A549 treated with ZK216348 at 1 μM for 4 hours (cell line): ENCODE data around the gene TSPAN4. TPM values are rescaled to one million over a fixed set of nuclear protein-coding genes. Genes with fewer than 3 reads are reported as not detected.

ENCODE experiments used
- total RNA-seq: library from RNA; stranded (reverse); fragments of 200-300 nt; extraction: Qiagen RNA extraction; gene quantifications from 5 replicates; pipeline ENCODE4 v1.2.3, GENCODE V29; 2022; ENCODE audit warnings: low read depth

TSPAN4 gene, protein sequence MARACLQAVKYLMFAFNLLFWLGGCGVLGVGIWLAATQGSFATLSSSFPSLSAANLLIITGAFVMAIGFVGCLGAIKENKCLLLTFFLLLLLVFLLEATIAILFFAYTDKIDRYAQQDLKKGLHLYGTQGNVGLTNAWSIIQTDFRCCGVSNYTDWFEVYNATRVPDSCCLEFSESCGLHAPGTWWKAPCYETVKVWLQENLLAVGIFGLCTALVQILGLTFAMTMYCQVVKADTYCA
- total RNA-seq = 92.6 to 194 TPM (median 180 TPM) in 5 replicates

GRCh38 chr11:842370-843002, at the start of gene TSPAN4, which contains the start of gene POLR2L:
Gene TSPAN4, plus strand, starts transcription at chr11:842852. Its CDS starts 7,453 bp downstream, at chr11:850305.
Gene POLR2L, minus strand, starts transcription at chr11:842529. Its CDS starts 21 bp downstream, at chr11:842508.

GRCh38 chr11:798093-798713, 44.4 kb upstream of the TSPAN4 start, which contains the start of gene SLC25A22:
Gene SLC25A22, minus strand, starts transcription at chr11:798281. Its CDS starts 3,275 bp downstream, at chr11:795006.

DNA sequence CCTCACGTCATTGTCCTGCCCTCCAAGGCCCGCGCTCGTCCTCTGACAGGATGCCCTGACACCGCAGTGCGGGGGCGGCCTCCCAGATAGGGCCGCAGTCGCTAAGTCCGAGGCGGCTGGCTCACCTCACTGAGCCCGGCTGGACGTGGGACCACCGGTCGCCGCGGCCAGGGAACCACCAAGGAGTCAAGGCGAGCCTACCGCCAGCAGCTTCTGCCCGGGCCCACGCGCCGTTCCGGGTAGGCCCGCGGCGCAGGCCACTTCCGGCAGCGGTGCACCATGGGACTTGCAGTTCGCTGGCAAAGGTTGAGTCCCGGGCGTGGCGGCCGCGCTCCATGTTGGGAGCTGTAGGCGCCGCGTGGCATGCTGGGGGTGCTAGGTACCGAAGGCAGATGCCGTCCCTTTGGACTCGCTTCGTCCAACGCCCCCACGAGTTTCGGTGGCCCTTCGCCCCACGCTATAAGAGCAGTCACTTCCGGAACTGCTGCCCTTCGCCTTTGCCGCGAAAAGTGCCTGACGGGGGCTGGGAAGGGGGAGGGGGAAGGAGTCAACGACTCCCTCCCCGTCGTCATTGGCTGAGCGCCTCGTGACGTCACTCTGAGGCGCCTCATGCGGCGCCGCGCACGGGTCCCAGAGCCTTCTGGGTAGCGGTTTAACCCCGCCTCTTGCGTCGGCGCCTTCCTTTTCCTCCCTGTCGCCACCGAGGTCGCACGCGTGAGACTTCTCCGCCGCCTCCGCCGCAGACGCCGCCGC, 33.2 kb upstream of the TSPAN4 start, which contains the start of gene RPLP2:
Gene RPLP2 (plus strand): TSS at position 681 of the 753 bp plus-strand sequence. CDS start 268 bp downstream, outside the sequence.

DNA sequence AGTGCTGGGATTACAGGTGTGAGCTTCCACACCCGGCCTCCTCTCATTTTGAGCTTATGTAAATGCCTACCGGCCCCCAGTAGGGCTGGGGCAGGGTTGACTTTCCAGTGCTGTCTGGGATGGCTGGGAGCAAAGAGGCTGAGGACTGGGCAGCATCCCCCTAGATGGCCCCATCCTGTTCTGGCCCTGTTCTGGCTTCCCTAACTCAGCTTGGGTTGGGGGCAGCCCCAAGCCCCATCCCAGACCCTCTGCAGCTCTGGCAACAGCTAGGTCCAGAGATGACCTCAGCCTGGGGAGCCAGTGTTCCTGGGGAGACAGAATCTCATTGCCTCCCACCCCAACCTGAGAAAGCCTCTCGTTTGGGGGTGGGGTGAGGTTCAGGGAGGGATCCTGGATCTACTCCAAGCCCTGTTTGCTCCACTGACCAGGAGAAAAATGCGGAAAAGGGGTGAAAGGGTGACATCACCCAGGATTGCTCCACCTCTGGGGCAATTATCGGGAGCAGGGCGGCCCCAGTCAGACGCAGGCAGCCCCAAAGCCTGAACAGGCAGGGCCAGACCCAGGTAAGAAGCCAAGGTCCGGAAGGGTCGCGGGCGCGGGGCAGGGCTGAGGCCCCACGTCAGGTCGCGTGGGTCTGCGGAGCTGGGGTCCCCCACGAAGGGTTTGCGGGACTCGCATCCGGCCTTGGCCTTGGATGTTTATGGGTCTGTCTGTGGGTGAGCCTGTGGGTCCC, 24.1 kb upstream of the TSPAN4 start, which contains the start of gene PNPLA2:
Gene PNPLA2 (plus strand): TSS at position 519 of the 733 bp plus-strand sequence. CDS start 805 bp downstream, outside the sequence.

DNA sequence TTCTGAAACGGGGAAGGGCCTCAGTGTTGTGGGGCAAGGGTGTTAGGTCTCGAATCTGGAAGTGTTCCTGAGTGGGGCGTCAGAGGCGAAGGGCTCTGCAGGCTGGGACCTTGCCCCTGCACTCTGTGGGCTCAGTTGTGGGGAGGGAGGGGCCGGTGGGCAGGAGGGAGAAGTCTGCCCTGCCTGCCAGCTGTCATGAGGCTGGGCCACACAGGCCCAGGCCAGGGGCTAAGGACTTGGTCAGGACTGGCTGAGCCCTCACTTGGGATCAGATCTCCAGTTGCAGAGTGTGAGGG, 14.8 kb upstream of the TSPAN4 start, which contains the start of gene CRACR2B:
Gene CRACR2B (plus strand): TSS at position 23 of the 296 bp plus-strand sequence. CDS start 689 bp downstream, outside the sequence.

DNA sequence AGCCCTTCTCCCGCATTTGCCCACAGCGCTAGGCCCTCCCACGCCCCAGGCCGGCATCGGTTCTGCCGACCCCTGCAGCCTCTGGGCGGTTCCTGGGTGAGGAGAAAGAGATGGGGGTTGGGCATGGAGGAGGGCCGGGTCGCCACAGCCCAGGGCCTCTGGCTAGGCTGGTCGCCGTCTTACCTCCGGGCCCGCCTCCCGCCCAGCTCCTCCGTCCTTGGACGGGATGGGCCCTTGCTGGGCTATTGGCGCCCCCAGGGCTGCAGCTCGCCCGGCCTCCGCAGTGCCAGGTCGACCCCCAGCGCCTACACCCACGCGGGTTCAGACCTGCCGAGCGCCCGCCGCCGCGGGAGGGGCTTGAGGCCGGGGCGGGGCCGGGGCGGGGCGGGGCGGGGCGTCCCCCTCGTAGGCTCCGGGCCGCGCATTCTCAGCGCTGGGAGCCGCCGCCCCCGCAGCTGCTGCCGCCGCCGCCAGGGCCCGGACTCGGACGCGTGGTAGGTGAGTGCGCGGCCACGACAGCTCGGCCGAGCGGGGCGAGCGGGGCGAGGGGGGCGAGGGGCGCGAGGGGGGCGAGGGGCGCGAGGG, 10.0 kb upstream of the TSPAN4 start, which contains the start of gene CD151:
Gene CD151 (plus strand): TSS at position 424 of the 585 bp plus-strand sequence. CDS start 3,118 bp downstream, outside the sequence.

GRCh38 chr11:910589-911030, 68.0 kb downstream of the TSPAN4 start, which contains the start of gene CHID1:
Gene CHID1, minus strand, starts transcription at chr11:910810. Its CDS starts 5,994 bp downstream, at chr11:904816.

Other genes starting within 250 kb of the TSPAN4 start
- 3.3 to 7.2 TPM (median 6.7 TPM) in 5 replicates for gene IRF7, start 226.9 kb upstream of the TSPAN4 start, total RNA-seq
- 0.04 TPM in 1 of 5 replicates, not detected in the others for gene CDHR5, start 217.9 kb upstream of the TSPAN4 start, total RNA-seq
- not detected in 5 replicates for gene SCT, start 215.7 kb upstream of the TSPAN4 start, total RNA-seq
- gene DRD4, start 205.6 kb upstream of the TSPAN4 start, total RNA-seq = 0.24 to 0.51 TPM (median 0.35 TPM) in 4 of 5 replicates, not detected in the other
- 23.5 to 35.5 TPM (median 33.7 TPM) in 5 replicates for gene DEAF1, start 147.6 kb upstream of the TSPAN4 start, total RNA-seq
- gene TMEM80, start 147.0 kb upstream of the TSPAN4 start, total RNA-seq = 5.4 to 11.1 TPM (median 9.6 TPM) in 5 replicates
- 64.8 to 145 TPM (median 118 TPM) in 5 replicates for gene EPS8L2, start 136.6 kb upstream of the TSPAN4 start, total RNA-seq
- 387 to 468 TPM (median 402 TPM) in 5 replicates for gene TALDO1, start 95.4 kb upstream of the TSPAN4 start, total RNA-seq
- 29.4 to 58.7 TPM (median 49.3 TPM) in 5 replicates for gene GATD1, start 65.4 kb upstream of the TSPAN4 start, total RNA-seq
- 2.1 to 2.6 TPM (median 2.4 TPM) in 5 replicates for gene CEND1, start 52.8 kb upstream of the TSPAN4 start, total RNA-seq
- gene SLC25A22, start 44.6 kb upstream of the TSPAN4 start, total RNA-seq = 17.4 to 39.6 TPM (median 35.3 TPM) in 5 replicates
- gene PIDD1, start 37.6 kb upstream of the TSPAN4 start, total RNA-seq = 6.5 to 17.3 TPM (median 13.0 TPM) in 5 replicates
- gene RPLP2, start 32.9 kb upstream of the TSPAN4 start, total RNA-seq = 1,646 to 2,381 TPM (median 2,232 TPM) in 5 replicates
- 26.3 to 59.2 TPM (median 52.4 TPM) in 5 replicates for gene PNPLA2, start 23.9 kb upstream of the TSPAN4 start, total RNA-seq
- gene CRACR2B, start 14.9 kb upstream of the TSPAN4 start, total RNA-seq = 2.9 to 5.2 TPM (median 4.7 TPM) in 5 replicates
- 596 to 862 TPM (median 759 TPM) in 5 replicates for gene CD151, start 9.9 kb upstream of the TSPAN4 start, total RNA-seq
- 539 to 736 TPM (median 601 TPM) in 5 replicates for gene POLR2L, start 323 bp upstream of the TSPAN4 start, total RNA-seq
- gene CHID1, start 68.0 kb downstream of the TSPAN4 start, total RNA-seq = 69.4 to 78.4 TPM (median 71.7 TPM) in 5 replicates
- gene AP2A2, start 83.0 kb downstream of the TSPAN4 start, total RNA-seq = 33.3 to 39.8 TPM (median 36.9 TPM) in 5 replicates
- gene MUC6, start 193.9 kb downstream of the TSPAN4 start, total RNA-seq = 0.30 TPM in 1 of 5 replicates, not detected in the others
- 0.26 to 0.59 TPM (median 0.36 TPM) in 5 replicates for gene MUC2, start 232.0 kb downstream of the TSPAN4 start, total RNA-seq